KMS-11 (cell line): ENCODE data around the gene OCA2.
"Not testable (repeated sequence)": the region's sequence is repeated elsewhere in the genome, so short reads cannot be mapped to it uniquely, and the experiment has no call there.

Source experiments
- H2AFZ ChIP-seq: fragments of 200-600 bp; sonication (generic); 2 replicates; pipeline ENCODE4 v1.6.1; 2016; ENCODE audit warnings: antibody characterized with exemption, mixed run types, low read depth
- H3K27ac ChIP-seq: fragments of 200-600 bp; sonication (generic); 2 replicates; pipeline ENCODE4 v1.6.1; 2016; ENCODE audit warnings: mild to moderate bottlenecking, mixed run types
- H3K27me3 ChIP-seq: fragments of 200-600 bp; sonication (generic); 2 replicates; pipeline ENCODE4 v1.6.1; 2017; ENCODE audit warnings: mild to moderate bottlenecking, low read depth, mixed run types, moderate library complexity; ENCODE audit not compliant: insufficient read depth
- H3K36me3 ChIP-seq: fragments of 200-600 bp; sonication (generic); 2 replicates; pipeline ENCODE4 v1.6.1; 2017; ENCODE audit warnings: mild to moderate bottlenecking, mixed run types; ENCODE audit not compliant: insufficient read depth
- H3K4me1 ChIP-seq: fragments of 200-600 bp; sonication (generic); 2 replicates; pipeline ENCODE4 v1.6.1; 2016; ENCODE audit warnings: mild to moderate bottlenecking, low read depth, mixed run types; ENCODE audit not compliant: poor library complexity, severe bottlenecking
- H3K4me2 ChIP-seq: fragments of 200-600 bp; sonication (generic); 2 replicates; pipeline ENCODE4 v1.7.0; 2016; ENCODE audit warnings: mild to moderate bottlenecking, mixed run types
- H3K4me3 ChIP-seq: fragments of 200-600 bp; sonication (generic); IDR thresholded peaks from 2 replicates; pipeline ENCODE4 v1.6.1; 2017; ENCODE audit warnings: low read depth, low read length, mixed read lengths; ENCODE audit not compliant: insufficient read depth
- H3K79me2 ChIP-seq: fragments of 200-600 bp; sonication (generic); 2 replicates; pipeline ENCODE4 v1.6.1; 2016; ENCODE audit warnings: low read depth, mixed run types; ENCODE audit not compliant: insufficient read depth
- H3K9ac ChIP-seq: fragments of 200-600 bp; sonication (generic); 2 replicates; pipeline ENCODE4 v1.6.1; 2016; ENCODE audit warnings: mild to moderate bottlenecking, mixed run types
- H4K20me1 ChIP-seq: fragments of 200-600 bp; sonication (generic); 2 replicates; pipeline ENCODE4 v1.6.1; 2016; ENCODE audit warnings: mild to moderate bottlenecking, mixed run types; ENCODE audit not compliant: insufficient read depth
- CTCF ChIP-seq: fragments of 200-600 bp; sonication (generic); conservative IDR thresholded peaks from 2 replicates; pipeline ENCODE4 v1.6.1; 2017; ENCODE audit warnings: low read depth, mild to moderate bottlenecking, antibody characterized with exemption, low read length, moderate library complexity, mixed read lengths

The OCA2 gene

GRCh38 chr15:28014623-28015200, 84.4 kb downstream of the OCA2 start:
- Histone ChIP-seq H3K27me3 (no peaks in the 10 kb centered on the region), H2AFZ (no peak overlapping the region), H3K9ac (no peak overlapping the region), H3K79me2 (no peaks in the 10 kb centered on the region), H3K27ac (no peak overlapping the region), H3K4me3 (no peak overlapping the region), H3K4me1 (no peaks in the 10 kb centered on the region), H3K4me2 (no peak overlapping the region), H3K36me3 (no peaks in the 10 kb centered on the region), H4K20me1 (no peaks in the 10 kb centered on the region)
- no peak for TF ChIP-seq CTCF

GRCh38 chr15:28013976-28014375, 85.1 kb downstream of the OCA2 start:
- no peak overlapping the region for H3K9ac ChIP-seq

GRCh38 chr15:28013480-28013879, 85.6 kb downstream of the OCA2 start:
- H3K36me3 ChIP-seq, result no peaks in the 10 kb centered on the region
- no peak overlapping the region for H2AFZ ChIP-seq
- no peaks in the 10 kb centered on the region for H3K4me1 ChIP-seq
- no peak for TF ChIP-seq CTCF
- H3K9ac ChIP-seq, result no peak overlapping the region
- no peaks in the 10 kb centered on the region for H3K79me2 ChIP-seq
- H3K27ac ChIP-seq, result no peak overlapping the region
- H3K4me2 ChIP-seq, result no peak overlapping the region
- H3K4me3 ChIP-seq, result no peak overlapping the region
- no peaks in the 10 kb centered on the region for H3K27me3 ChIP-seq
- no peaks in the 10 kb centered on the region for H4K20me1 ChIP-seq

More at GRCh38 chr15:28013976-28014375, 85.1 kb downstream of the OCA2 start:
- no peaks in the 10 kb centered on the region for H4K20me1 ChIP-seq
- H3K27ac ChIP-seq, result no peak overlapping the region
- H3K4me3 ChIP-seq, result no peak overlapping the region
- no peak for TF ChIP-seq CTCF
- H3K4me1 ChIP-seq, result no peaks in the 10 kb centered on the region
- H3K27me3 ChIP-seq, result no peaks in the 10 kb centered on the region
- no peak overlapping the region for H3K4me2 ChIP-seq
- H3K79me2 ChIP-seq, result no peaks in the 10 kb centered on the region
- no peak overlapping the region for H2AFZ ChIP-seq
- H3K36me3 ChIP-seq, result no peaks in the 10 kb centered on the region

DNA sequence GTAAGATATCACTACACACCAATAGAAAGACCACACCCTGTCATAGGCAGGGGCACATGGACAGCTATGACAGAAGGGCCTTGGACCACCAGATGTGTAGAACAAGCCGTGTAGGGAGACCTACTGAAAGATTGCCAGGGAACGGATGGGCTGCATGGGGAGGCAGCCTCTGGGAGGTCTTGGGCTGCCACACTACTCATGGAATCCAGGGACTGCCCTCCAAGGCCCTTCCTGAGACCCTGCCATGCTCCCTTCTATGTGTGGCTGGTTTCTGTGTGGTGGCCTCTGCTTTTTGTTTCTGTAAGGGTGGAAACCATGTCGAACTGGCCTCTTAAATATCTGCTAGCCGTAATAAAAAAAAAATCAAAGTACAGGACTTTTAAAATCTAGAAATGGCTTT, 86.9 kb downstream of the OCA2 start:
- H2AFZ ChIP-seq, result no peak overlapping the region

GRCh38 chr15:28008175-28008574, 90.9 kb downstream of the OCA2 start:
- not testable (repeated sequence) for H3K36me3 ChIP-seq, H3K27me3 ChIP-seq, H2AFZ ChIP-seq, H3K4me1 ChIP-seq, H3K27ac ChIP-seq, H3K4me3 ChIP-seq, H4K20me1 ChIP-seq, H3K79me2 ChIP-seq, H3K4me2 ChIP-seq, H3K9ac ChIP-seq

More for the DNA sequence above, 86.9 kb downstream of the OCA2 start:
- Histone ChIP-seq H3K4me2 (no peak overlapping the region), H3K4me3 (no peak overlapping the region), H3K4me1 (no peaks in the 10 kb centered on the region), H3K27ac (no peak overlapping the region), H3K9ac (no peak overlapping the region), H3K79me2 (no peaks in the 10 kb centered on the region), H3K36me3 (no peaks in the 10 kb centered on the region), H3K27me3 (no peaks in the 10 kb centered on the region), H4K20me1 (no peaks in the 10 kb centered on the region)
- TF ChIP-seq CTCF, result no peak
